MCF 10A (cell line): ENCODE measurements around the gene FARP1. TPM values are rescaled to one million over a fixed set of nuclear protein-coding genes. Genes with fewer than 3 reads are reported as not detected.

Experiments used
- BruUV-seq: library from RNA; stranded (reverse); fragments of 400-500 nt; replicated peaks from 2 replicates; lab custom pipeline; 2021; lab: Mats Ljungman, UMichigan
- CTCF ChIA-PET: fragments of 300-600 bp; sonication (Branson Sonifier 250); formaldehyde crosslinking; extraction: SDS; loops from one replicate; lab custom pipeline; 2021; ENCODE audit warnings: antibody characterized with exemption, inconsistent platforms; lab: Yijun Ruan, JAX
- POLR2A ChIA-PET: fragments of 300-600, 350-650 bp; sonication (Branson Sonifier 250); formaldehyde crosslinking; extraction: SDS; loops from one replicate; lab custom pipeline; 2020; ENCODE audit warnings: antibody characterized with exemption, inconsistent platforms; lab: Yijun Ruan, JAX
- DNase-seq: peaks from one replicate; pipeline ENCODE4 v3.0.0-alpha.2; 2018; ENCODE audit not compliant: unreplicated experiment
- H3K27ac Mint-ChIP-seq: one replicate; pipeline ENCODE4 v1.8.0; 2022; ENCODE audit warnings: mild to moderate bottlenecking, low read depth, mixed read lengths; ENCODE audit not compliant: unreplicated experiment
- H3K27me3 Mint-ChIP-seq: one replicate; pipeline ENCODE4 v1.8.0; 2022; ENCODE audit warnings: mixed read lengths; ENCODE audit not compliant: insufficient read depth, unreplicated experiment
- H3K36me3 Mint-ChIP-seq: one replicate; pipeline ENCODE4 v1.8.0; 2022; ENCODE audit warnings: mild to moderate bottlenecking, moderate library complexity, mixed read lengths; ENCODE audit not compliant: insufficient read depth, unreplicated experiment
- H3K4me1 Mint-ChIP-seq: one replicate; pipeline ENCODE4 v1.8.0; 2022; ENCODE audit warnings: mixed read lengths; ENCODE audit not compliant: insufficient read depth, unreplicated experiment
- H3K4me3 Mint-ChIP-seq: one replicate; pipeline ENCODE4 v1.8.0; 2022; ENCODE audit warnings: mild to moderate bottlenecking, moderate library complexity, mixed read lengths; ENCODE audit not compliant: unreplicated experiment
- H3K9me3 Mint-ChIP-seq: one replicate; pipeline ENCODE4 v1.8.0; 2022; ENCODE audit warnings: mixed read lengths; ENCODE audit not compliant: unreplicated experiment
- intact Hi-C: fragments of 100-400 bp; cut with micrococcal nuclease; formaldehyde crosslinking; loops from 2 replicates; pipeline ENCODE4 v1.14.1; 2022
- total RNA-seq: library from RNA; stranded (reverse); gene quantifications from 2 replicates; pipeline ENCODE4 v1.2.3, GENCODE V29; 2022
- TF ChIP-seq, protein P1 (sequence below): fragments of 200-600 bp; IDR thresholded peaks from one replicate; pipeline ENCODE4 v1.8.0; 2022; ENCODE audit warnings: antibody characterized with exemption, mild to moderate bottlenecking; ENCODE audit not compliant: unreplicated experiment

The FARP1 gene
- total RNA-seq, 1 experiment from 2014 or later = 30.1 TPM

DNA sequence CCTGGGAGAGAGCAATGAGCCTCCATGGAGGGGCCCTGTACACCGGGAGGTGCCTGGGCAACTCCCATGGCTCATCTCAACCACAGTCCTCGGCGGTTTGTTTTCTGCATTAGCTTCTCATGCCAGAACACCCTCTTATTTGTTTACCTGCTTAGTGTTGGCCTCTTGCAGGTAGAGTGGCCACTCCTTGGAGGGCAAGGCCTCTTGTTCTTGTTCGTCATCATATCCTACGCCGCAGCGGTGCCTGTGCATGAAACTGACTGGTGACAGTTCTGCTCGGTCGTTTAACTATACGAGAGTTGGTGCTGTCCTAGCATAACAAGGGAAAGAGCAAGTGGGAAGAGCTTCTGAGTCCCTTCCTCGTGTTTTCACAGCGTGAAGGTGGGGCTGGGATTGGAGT is 74.7 kb downstream of the FARP1 start:
- H3K27me3 Mint-ChIP-seq = no peaks in the 10 kb centered on the region
- no peaks in the 10 kb centered on the region for H3K4me1 Mint-ChIP-seq
- ChIA-PET CTCF (interaction anchor here (0.6 kb wide), 2 partner anchors 13 to 700 kb away, joined by 3 read pairs; no protein-coding TSS in a partner anchor), POLR2A (no interaction called here)
- H3K4me3 Mint-ChIP-seq = no peak overlapping the region
- DNase-seq = no peak
- intact Hi-C loops = no loop called here
- H3K9me3 Mint-ChIP-seq = no peaks in the 10 kb centered on the region
- TF ChIP-seq, protein P1, sequence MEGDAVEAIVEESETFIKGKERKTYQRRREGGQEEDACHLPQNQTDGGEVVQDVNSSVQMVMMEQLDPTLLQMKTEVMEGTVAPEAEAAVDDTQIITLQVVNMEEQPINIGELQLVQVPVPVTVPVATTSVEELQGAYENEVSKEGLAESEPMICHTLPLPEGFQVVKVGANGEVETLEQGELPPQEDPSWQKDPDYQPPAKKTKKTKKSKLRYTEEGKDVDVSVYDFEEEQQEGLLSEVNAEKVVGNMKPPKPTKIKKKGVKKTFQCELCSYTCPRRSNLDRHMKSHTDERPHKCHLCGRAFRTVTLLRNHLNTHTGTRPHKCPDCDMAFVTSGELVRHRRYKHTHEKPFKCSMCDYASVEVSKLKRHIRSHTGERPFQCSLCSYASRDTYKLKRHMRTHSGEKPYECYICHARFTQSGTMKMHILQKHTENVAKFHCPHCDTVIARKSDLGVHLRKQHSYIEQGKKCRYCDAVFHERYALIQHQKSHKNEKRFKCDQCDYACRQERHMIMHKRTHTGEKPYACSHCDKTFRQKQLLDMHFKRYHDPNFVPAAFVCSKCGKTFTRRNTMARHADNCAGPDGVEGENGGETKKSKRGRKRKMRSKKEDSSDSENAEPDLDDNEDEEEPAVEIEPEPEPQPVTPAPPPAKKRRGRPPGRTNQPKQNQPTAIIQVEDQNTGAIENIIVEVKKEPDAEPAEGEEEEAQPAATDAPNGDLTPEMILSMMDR = no peak
- no TSS peak for BruUV-seq
- H3K27ac Mint-ChIP-seq = no peak overlapping the region
- H3K36me3 Mint-ChIP-seq = no peaks in the 10 kb centered on the region

DNA sequence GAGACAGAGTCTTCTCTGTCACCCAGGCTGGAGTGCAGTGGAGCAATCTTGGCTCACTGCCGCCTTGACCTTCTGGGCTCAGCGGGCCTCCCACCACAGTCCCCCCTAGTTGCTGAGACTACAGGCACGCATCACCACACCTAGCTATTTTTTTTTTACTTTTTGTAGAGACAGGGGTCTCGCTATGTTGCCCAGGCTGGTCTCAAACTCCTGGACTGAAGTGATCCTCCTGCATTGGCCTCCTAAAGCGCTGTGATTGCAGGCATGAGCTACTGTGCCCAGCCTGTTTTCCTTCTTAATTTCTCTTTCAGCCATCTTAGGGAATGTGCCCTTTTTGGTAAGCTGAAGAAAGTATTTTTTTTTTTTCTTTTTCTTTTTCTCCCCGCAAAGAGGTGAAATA is 76.8 kb downstream of the FARP1 start:
- ChIA-PET POLR2A (interaction anchor here (0.6 kb wide), 1 partner anchor 102 kb away, joined by 3 read pairs; no protein-coding TSS in a partner anchor), CTCF (no interaction called here)
- no peaks in the 10 kb centered on the region for H3K36me3 Mint-ChIP-seq
- BruUV-seq = no TSS peak
- no peak for DNase-seq
- no peak overlapping the region for H3K27ac Mint-ChIP-seq
- TF ChIP-seq, protein P1 = no peak
- H3K4me3 Mint-ChIP-seq = no peak overlapping the region
- intact Hi-C loops = no loop called here
- no peaks in the 10 kb centered on the region for H3K27me3 Mint-ChIP-seq
- no peaks in the 10 kb centered on the region for H3K9me3 Mint-ChIP-seq
- H3K4me1 Mint-ChIP-seq = no peaks in the 10 kb centered on the region

GRCh38 chr13:98220271-98220791 is 77.4 kb downstream of the FARP1 start:
- ChIA-PET CTCF (interaction anchor here (0.7 kb wide), 1 partner anchor 222 kb away, joined by 3 read pairs; no protein-coding TSS in a partner anchor), POLR2A (no interaction called here)
- intact Hi-C loops = no loop called here
- H3K4me1 Mint-ChIP-seq = no peaks in the 10 kb centered on the region
- H3K4me3 Mint-ChIP-seq = no peak overlapping the region
- H3K9me3 Mint-ChIP-seq = no peaks in the 10 kb centered on the region
- H3K27ac Mint-ChIP-seq = no peak overlapping the region
- H3K27me3 Mint-ChIP-seq = no peaks in the 10 kb centered on the region
- no peaks in the 10 kb centered on the region for H3K36me3 Mint-ChIP-seq
- BruUV-seq = no TSS peak
- TF ChIP-seq, protein P1 = no peak
- DNase-seq = no peak

DNA sequence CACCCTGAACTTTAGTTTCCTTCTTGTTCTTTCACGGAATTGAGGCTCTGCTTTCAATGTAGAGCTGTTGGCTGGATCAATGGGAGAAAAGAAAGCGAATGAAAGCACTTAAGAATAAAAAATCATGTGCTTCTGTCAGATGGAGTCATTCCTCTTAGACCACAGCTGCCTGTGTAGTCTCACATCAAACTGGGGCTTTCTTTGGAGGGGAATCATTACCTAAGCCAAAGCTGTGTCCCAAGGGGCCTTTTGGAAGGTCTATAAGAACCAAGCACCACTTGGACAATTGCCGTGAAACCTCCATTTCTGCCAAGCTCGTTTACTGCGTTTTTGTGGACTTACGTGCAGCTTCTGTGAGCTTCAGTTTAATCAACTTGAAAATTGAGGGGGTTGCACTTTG is 78.3 kb downstream of the FARP1 start:
- POLR2A ChIA-PET = no interaction called here
- CTCF ChIA-PET = interaction anchor here (0.5 to 0.6 kb wide), 2 partner anchors 13 to 257 kb away, joined by 3 to 4 read pairs; no protein-coding TSS in a partner anchor
- BruUV-seq = no TSS peak
- no peaks in the 10 kb centered on the region for H3K36me3 Mint-ChIP-seq
- no peaks in the 10 kb centered on the region for H3K9me3 Mint-ChIP-seq
- no peaks in the 10 kb centered on the region for H3K4me1 Mint-ChIP-seq
- TF ChIP-seq, protein P1 = no peak
- no peaks in the 10 kb centered on the region for H3K27me3 Mint-ChIP-seq
- intact Hi-C loops = no loop called here
- no peak overlapping the region for H3K27ac Mint-ChIP-seq
- DNase-seq = no peak
- H3K4me3 Mint-ChIP-seq = no peak overlapping the region
